H9 (cell line): ENCODE results near the gene HHIP. TPM values are rescaled to one million over a fixed set of nuclear protein-coding genes. Genes with fewer than 3 reads are reported as not detected.

Experiments
- DNase-seq: peaks from one replicate; pipeline ENCODE4 v3.0.0-alpha.2; 2017
- H2AFZ ChIP-seq: one replicate; pipeline ENCODE4 v1.6.1; 2013; ENCODE audit warnings: mild to moderate bottlenecking, low read length, control low read depth, moderate library complexity
- H2AK5ac ChIP-seq: 2 replicates; pipeline ENCODE4 v1.6.1; 2013; ENCODE audit warnings: low read length, control low read depth, mixed read lengths; ENCODE audit not compliant: insufficient read length
- H2BK120ac ChIP-seq: one replicate; pipeline ENCODE4 v1.6.1; 2013; ENCODE audit warnings: low read depth, mild to moderate bottlenecking, low read length, control low read depth, inconsistent platforms; ENCODE audit not compliant: poor library complexity, severe bottlenecking
- H2BK12ac ChIP-seq: 2 replicates; pipeline ENCODE4 v1.6.1; 2013; ENCODE audit warnings: low read length, control low read depth, mixed read lengths, low read depth; ENCODE audit not compliant: insufficient read length
- H2BK15ac ChIP-seq: 2 replicates; pipeline ENCODE4 v1.6.1; 2013; ENCODE audit warnings: low read depth, low read length, control low read depth
- H2BK20ac ChIP-seq: one replicate; pipeline ENCODE4 v1.6.1; 2013; ENCODE audit warnings: low read depth, mild to moderate bottlenecking, low read length, control low read depth, inconsistent platforms; ENCODE audit not compliant: poor library complexity, severe bottlenecking
- H2BK5ac ChIP-seq: 2 replicates; pipeline ENCODE4 v1.6.1; 2013; ENCODE audit warnings: low read length, control low read depth, mixed read lengths; ENCODE audit not compliant: insufficient read length
- H3K14ac ChIP-seq: 2 replicates; pipeline ENCODE4 v1.6.1; 2013; ENCODE audit warnings: low read length, control low read depth; ENCODE audit not compliant: insufficient read depth
- H3K18ac ChIP-seq: 2 replicates; pipeline ENCODE4 v1.6.1; 2013; ENCODE audit warnings: low read depth, mild to moderate bottlenecking, mixed read lengths, low read length, control low read depth; ENCODE audit not compliant: insufficient read length
- H3K23ac ChIP-seq: 2 replicates; pipeline ENCODE4 v1.6.1; 2013; ENCODE audit warnings: low read length, control low read depth, mixed read lengths, low read depth; ENCODE audit not compliant: insufficient read length
- H3K23me2 ChIP-seq: 2 replicates; pipeline ENCODE4 v1.6.1; 2013; ENCODE audit warnings: low read depth, mild to moderate bottlenecking, mixed read lengths, low read length, control low read depth; ENCODE audit not compliant: insufficient read length, poor library complexity, severe bottlenecking
- H3K27ac ChIP-seq: 2 replicates; pipeline ENCODE4 v1.5.1; 2013; ENCODE audit warnings: low read length, control low read depth, mixed read lengths, low read depth; ENCODE audit not compliant: insufficient read length
- H3K27me3 ChIP-seq: 2 replicates; pipeline ENCODE4 v1.6.1; 2013; ENCODE audit warnings: low read length, control low read depth, inconsistent platforms; ENCODE audit not compliant: insufficient read depth
- H3K4ac ChIP-seq: 2 replicates; pipeline ENCODE4 v1.6.1; 2013; ENCODE audit warnings: low read depth, mild to moderate bottlenecking, control low read depth, inconsistent platforms, low read length, moderate library complexity
- H3K4me1 ChIP-seq: 2 replicates; pipeline ENCODE4 v1.6.1; 2013; ENCODE audit warnings: low read length, control low read depth, inconsistent platforms; ENCODE audit not compliant: insufficient read depth
- H3K4me2 ChIP-seq: 2 replicates; pipeline ENCODE4 v1.6.1; 2013; ENCODE audit warnings: low read length, control low read depth, mixed read lengths; ENCODE audit not compliant: insufficient read length, insufficient read depth
- H3K56ac ChIP-seq: 2 replicates; pipeline ENCODE4 v1.6.1; 2013; ENCODE audit warnings: low read depth, mild to moderate bottlenecking, mixed read lengths, low read length, control low read depth; ENCODE audit not compliant: insufficient read length
- H3K79me1 ChIP-seq: 2 replicates; pipeline ENCODE4 v1.6.1; 2013; ENCODE audit warnings: low read depth, mild to moderate bottlenecking, moderate library complexity, low read length, control low read depth, inconsistent platforms; ENCODE audit not compliant: insufficient read depth, poor library complexity, severe bottlenecking
- H3K79me2 ChIP-seq: 2 replicates; pipeline ENCODE4 v1.6.1; 2013; ENCODE audit warnings: low read length, control low read depth, inconsistent platforms; ENCODE audit not compliant: insufficient read depth
- H3K9ac ChIP-seq: 2 replicates; pipeline ENCODE4 v1.6.1; 2013; ENCODE audit warnings: low read length, control low read depth, mixed read lengths; ENCODE audit not compliant: insufficient read length; ENCODE audit errors: extremely low read depth
- H3K9me3 ChIP-seq: one replicate; pipeline ENCODE4 v1.6.1; 2013; ENCODE audit warnings: low read depth, low read length, inconsistent platforms; ENCODE audit not compliant: control insufficient read depth
- H3T11ph ChIP-seq: one replicate; pipeline ENCODE4 v1.6.1; 2013; ENCODE audit warnings: mild to moderate bottlenecking, low read length, control low read depth, inconsistent platforms
- H4K20me1 ChIP-seq: one replicate; pipeline ENCODE4 v1.6.1; 2013; ENCODE audit not compliant: control insufficient read depth, insufficient read length, insufficient read depth
- H4K5ac ChIP-seq: 2 replicates; pipeline ENCODE4 v1.6.1; 2013; ENCODE audit warnings: low read depth, mild to moderate bottlenecking, mixed read lengths, low read length, control low read depth; ENCODE audit not compliant: insufficient read length
- H4K8ac ChIP-seq: replicated peaks from 2 replicates; pipeline ENCODE4 v1.6.1; 2013; ENCODE audit warnings: low read length, control low read depth, mixed read lengths, low read depth; ENCODE audit not compliant: insufficient read length
- H4K91ac ChIP-seq: 2 replicates; pipeline ENCODE4 v1.6.1; 2013; ENCODE audit warnings: low read depth, mild to moderate bottlenecking, moderate library complexity, mixed read lengths, low read length, control low read depth; ENCODE audit not compliant: insufficient read length
- H3K27ac Mint-ChIP-seq, 3 experiments: 2 replicates in 2 of 3; 3 replicates in 1 of 3; pipeline ENCODE4 v1.8.0; 2020 to 2021; ENCODE audit warnings: mixed read lengths in 3 of 3, mild to moderate bottlenecking in 1 of 3, moderate library complexity in 1 of 3
- H3K27me3 Mint-ChIP-seq: 2 replicates; pipeline ENCODE4 v1.8.0; 2021; ENCODE audit warnings: low read depth, mild to moderate bottlenecking, moderate library complexity, mixed read lengths
- H3K36me3 Mint-ChIP-seq, 3 experiments: 2 replicates in 2 of 3; 3 replicates in 1 of 3; pipeline ENCODE4 v1.8.0; 2020 to 2021; ENCODE audit warnings: low read depth in 3 of 3, mixed read lengths in 3 of 3; ENCODE audit not compliant: insufficient read depth in 1 of 3
- H3K4me1 Mint-ChIP-seq, 2 experiments: 2 replicates each; pipeline ENCODE4 v1.8.0; 2020; ENCODE audit warnings: mixed read lengths in 2 of 2
- H3K4me3 Mint-ChIP-seq, 2 experiments: 2 replicates in 1 of 2; 3 replicates in 1 of 2; pipeline ENCODE4 v1.8.0; 2020 to 2021; ENCODE audit warnings: mild to moderate bottlenecking in 2 of 2, mixed read lengths in 2 of 2, moderate library complexity in 1 of 2
- H3K9me3 Mint-ChIP-seq, 2 experiments: 2 replicates in 1 of 2; 3 replicates in 1 of 2; pipeline ENCODE4 v1.8.0; 2020; ENCODE audit warnings: mild to moderate bottlenecking in 2 of 2, mixed read lengths in 2 of 2, moderate library complexity in 1 of 2
- WGBS: extraction: QIAGEN DNeasy Blood & Tissue Kit; methylation state at CpG from one replicate; pipeline ENCODE4 v1.1.7; 2013; ENCODE audit warnings: missing lambda C conversion rate, low lambda C conversion rate, mixed read lengths; ENCODE audit not compliant: insufficient read length; ENCODE audit errors: extremely low coverage; 5-methylcytosine and 5-hydroxymethylcytosine counted together
- total RNA-seq: library from RNA; stranded (reverse); gene quantifications from 2 replicates; pipeline ENCODE4 v1.2.1, GENCODE V29; 2021
- TF ChIP-seq, protein P1 (sequence below): fragments of 200-600 bp; sonication (generic); conservative IDR thresholded peaks from 3 replicates; pipeline ENCODE4 v1.8.0; 2021; ENCODE audit warnings: antibody characterized with exemption, mild to moderate bottlenecking

Gene HHIP
- total RNA-seq, 1 experiment from 2014 or later = 3.8 TPM

DNA sequence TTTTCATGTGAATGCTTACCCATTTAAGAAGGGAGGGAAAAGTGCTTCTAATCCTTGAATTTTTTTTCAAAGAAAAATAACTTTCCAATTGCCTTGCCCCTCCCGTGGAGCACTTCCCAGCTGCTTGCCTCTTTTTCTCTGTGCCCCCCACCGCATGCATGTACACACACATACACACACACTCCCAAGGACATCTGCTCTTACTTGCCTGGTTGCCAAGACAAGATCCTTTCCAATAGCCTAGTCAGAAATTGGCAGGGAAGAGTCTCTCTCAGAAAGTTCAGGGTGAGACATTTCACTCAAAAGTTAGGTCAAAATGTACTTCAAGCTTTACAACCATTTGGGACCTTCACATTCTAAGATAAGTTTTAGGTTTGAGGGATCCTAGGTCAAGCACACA lies 10.9 kb downstream of the HHIP start:
- H3K4me1 ChIP-seq = no peaks in the 10 kb centered on the region
- H2BK120ac ChIP-seq = no peak overlapping the region
- no peak overlapping the region for H4K8ac ChIP-seq
- H3K27ac ChIP-seq = no peak overlapping the region
- Mint-ChIP-seq H3K36me3 (no peaks in the 10 kb centered on the region), H3K9me3 (no peaks in the 10 kb centered on the region), H3K4me3 (no peak overlapping the region), H3K27me3 (peaks cover 4% of the 10 kb centered on the region), H3K27ac (no peak overlapping the region), H3K4me1 (peaks cover 2 to 12% of the 10 kb centered on the region in 2 experiments; a peak in 2 of 4 replicates)
- no peaks in the 10 kb centered on the region for H3K9me3 ChIP-seq
- H2BK20ac ChIP-seq = no peak overlapping the region
- H3K23me2 ChIP-seq = no peaks in the 10 kb centered on the region
- H3K79me1 ChIP-seq = no peaks in the 10 kb centered on the region
- H4K91ac ChIP-seq = no peak overlapping the region
- no peaks in the 10 kb centered on the region for H3K79me2 ChIP-seq
- H3K9ac ChIP-seq = no peak overlapping the region
- no peak overlapping the region for H3K14ac ChIP-seq
- H3K18ac ChIP-seq = no peak overlapping the region
- no peak overlapping the region for H3K23ac ChIP-seq
- no peak overlapping the region for H2BK15ac ChIP-seq
- H3K4ac ChIP-seq = no peak overlapping the region
- TF ChIP-seq, protein P1, sequence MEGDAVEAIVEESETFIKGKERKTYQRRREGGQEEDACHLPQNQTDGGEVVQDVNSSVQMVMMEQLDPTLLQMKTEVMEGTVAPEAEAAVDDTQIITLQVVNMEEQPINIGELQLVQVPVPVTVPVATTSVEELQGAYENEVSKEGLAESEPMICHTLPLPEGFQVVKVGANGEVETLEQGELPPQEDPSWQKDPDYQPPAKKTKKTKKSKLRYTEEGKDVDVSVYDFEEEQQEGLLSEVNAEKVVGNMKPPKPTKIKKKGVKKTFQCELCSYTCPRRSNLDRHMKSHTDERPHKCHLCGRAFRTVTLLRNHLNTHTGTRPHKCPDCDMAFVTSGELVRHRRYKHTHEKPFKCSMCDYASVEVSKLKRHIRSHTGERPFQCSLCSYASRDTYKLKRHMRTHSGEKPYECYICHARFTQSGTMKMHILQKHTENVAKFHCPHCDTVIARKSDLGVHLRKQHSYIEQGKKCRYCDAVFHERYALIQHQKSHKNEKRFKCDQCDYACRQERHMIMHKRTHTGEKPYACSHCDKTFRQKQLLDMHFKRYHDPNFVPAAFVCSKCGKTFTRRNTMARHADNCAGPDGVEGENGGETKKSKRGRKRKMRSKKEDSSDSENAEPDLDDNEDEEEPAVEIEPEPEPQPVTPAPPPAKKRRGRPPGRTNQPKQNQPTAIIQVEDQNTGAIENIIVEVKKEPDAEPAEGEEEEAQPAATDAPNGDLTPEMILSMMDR = no peak
- H4K20me1 ChIP-seq = no peaks in the 10 kb centered on the region
- WGBS = no CpG with 5 or more reads among the region's 2 CpGs
- peak overlapping the region; percentile 5 for H2AFZ ChIP-seq
- H3K56ac ChIP-seq = no peak overlapping the region
- H4K5ac ChIP-seq = no peak overlapping the region
- no peak overlapping the region for H3T11ph ChIP-seq
- H3K4me2 ChIP-seq = no peak overlapping the region
- H2BK5ac ChIP-seq = no peak overlapping the region
- no peak overlapping the region for H2AK5ac ChIP-seq
- H2BK12ac ChIP-seq = no peak overlapping the region
- no peak for DNase-seq
- no peaks in the 10 kb centered on the region for H3K27me3 ChIP-seq
